ENCODE measurements around the gene SPRYD3.

GRCh38 chr12:53091756-53092155, 12.6 kb upstream of the SPRYD3 start:
- TF ChIP-seq CTCF (IDR thresholded peaks at IDR 0.05) (no peak), POLR2A (IDR thresholded peaks at IDR 0.05) (no peak)
